Thoracic aorta (tissue), 2 donors: Measurements from ENCODE around the gene TENM3. TPM values are rescaled to one million over a fixed set of nuclear protein-coding genes. Genes with fewer than 3 reads are reported as not detected.

Experiments used
- ATAC-seq: fragments of 150-250 bp; one replicate; pipeline ENCODE4 v1.8.0; 2017; ENCODE audit warnings: low read depth; ENCODE audit not compliant: insufficient number of reproducible peaks, low FRiP score
- DNase-seq: peaks from one replicate; pipeline ENCODE4 v3.0.0-alpha.2; 2020; ENCODE audit warnings: low spot score
- H3K27ac ChIP-seq, 2 donors: fragments of 200-600 bp; sonication (generic); 1 replicate in 1 of 2; 2 replicates in 1 of 2; pipeline ENCODE4 v1.5.1; 2016; ENCODE audit warnings: mild to moderate bottlenecking in 2 of 2, moderate library complexity in 2 of 2
- H3K27me3 ChIP-seq: fragments of 200-600 bp; sonication (generic); replicated peaks from 2 replicates; pipeline ENCODE4 v1.6.0; 2016; ENCODE audit warnings: mild to moderate bottlenecking; ENCODE audit not compliant: insufficient read depth
- H3K36me3 ChIP-seq: fragments of 200-600 bp; sonication (generic); one replicate; pipeline ENCODE4 v1.5.1; 2016
- H3K4me1 ChIP-seq, 2 donors: fragments of 200-600 bp; sonication (generic); 1 replicate in 1 of 2; 2 replicates in 1 of 2; pipeline versions ENCODE4 v1.5.1 to v1.6.0; 2016; ENCODE audit warnings: low read depth in 2 of 2, mild to moderate bottlenecking in 1 of 2; ENCODE audit not compliant: control insufficient read depth in 1 of 2
- H3K4me3 ChIP-seq: fragments of 200-600 bp; sonication (generic); 2 replicates; pipeline ENCODE4 v1.5.1; 2016; ENCODE audit warnings: mild to moderate bottlenecking
- H3K9me3 ChIP-seq: fragments of 200-600 bp; sonication (generic); 2 replicates; pipeline ENCODE4 v1.5.1; 2016
- total RNA-seq, 2 donors: library from RNA; depleted of rRNA; stranded (reverse); fragments of >200 nt; gene quantifications; one replicate each; pipeline versions ENCODE4 v1.1.0 to v1.2.3, GENCODE V29; 2016
- TF ChIP-seq, protein P1 (sequence below): fragments of 200-600 bp; sonication (generic); IDR thresholded peaks from one replicate; pipeline ENCODE4 v1.5.1; 2019; ENCODE audit warnings: antibody characterized with exemption

Gene TENM3
- total RNA-seq, 2 donors from 2014 or later = 0.68 to 8.0 TPM

DNA sequence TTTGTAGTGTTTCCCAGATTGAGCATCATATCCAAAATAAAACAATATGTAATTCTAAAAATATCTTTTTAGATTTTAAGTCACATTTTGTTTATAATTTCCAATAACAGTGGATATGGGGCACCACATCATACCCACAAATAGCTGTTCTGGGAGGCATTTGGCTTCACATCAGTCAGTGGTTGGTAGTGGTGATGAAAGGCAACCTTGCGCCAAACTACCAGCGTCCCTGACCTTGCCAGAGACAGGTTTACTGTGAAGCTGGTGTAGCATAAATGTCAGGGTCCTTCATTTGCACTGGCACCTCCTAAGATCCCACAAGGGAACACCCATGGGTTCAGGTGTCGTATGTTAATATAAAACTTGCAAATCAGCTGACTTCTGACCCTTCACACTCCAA is 451.8 kb downstream of the TENM3 start:
- no peaks in the 10 kb centered on the region for H3K36me3 ChIP-seq
- TF ChIP-seq, protein P1, sequence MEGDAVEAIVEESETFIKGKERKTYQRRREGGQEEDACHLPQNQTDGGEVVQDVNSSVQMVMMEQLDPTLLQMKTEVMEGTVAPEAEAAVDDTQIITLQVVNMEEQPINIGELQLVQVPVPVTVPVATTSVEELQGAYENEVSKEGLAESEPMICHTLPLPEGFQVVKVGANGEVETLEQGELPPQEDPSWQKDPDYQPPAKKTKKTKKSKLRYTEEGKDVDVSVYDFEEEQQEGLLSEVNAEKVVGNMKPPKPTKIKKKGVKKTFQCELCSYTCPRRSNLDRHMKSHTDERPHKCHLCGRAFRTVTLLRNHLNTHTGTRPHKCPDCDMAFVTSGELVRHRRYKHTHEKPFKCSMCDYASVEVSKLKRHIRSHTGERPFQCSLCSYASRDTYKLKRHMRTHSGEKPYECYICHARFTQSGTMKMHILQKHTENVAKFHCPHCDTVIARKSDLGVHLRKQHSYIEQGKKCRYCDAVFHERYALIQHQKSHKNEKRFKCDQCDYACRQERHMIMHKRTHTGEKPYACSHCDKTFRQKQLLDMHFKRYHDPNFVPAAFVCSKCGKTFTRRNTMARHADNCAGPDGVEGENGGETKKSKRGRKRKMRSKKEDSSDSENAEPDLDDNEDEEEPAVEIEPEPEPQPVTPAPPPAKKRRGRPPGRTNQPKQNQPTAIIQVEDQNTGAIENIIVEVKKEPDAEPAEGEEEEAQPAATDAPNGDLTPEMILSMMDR = no peak
- ATAC-seq = no peak

DNA sequence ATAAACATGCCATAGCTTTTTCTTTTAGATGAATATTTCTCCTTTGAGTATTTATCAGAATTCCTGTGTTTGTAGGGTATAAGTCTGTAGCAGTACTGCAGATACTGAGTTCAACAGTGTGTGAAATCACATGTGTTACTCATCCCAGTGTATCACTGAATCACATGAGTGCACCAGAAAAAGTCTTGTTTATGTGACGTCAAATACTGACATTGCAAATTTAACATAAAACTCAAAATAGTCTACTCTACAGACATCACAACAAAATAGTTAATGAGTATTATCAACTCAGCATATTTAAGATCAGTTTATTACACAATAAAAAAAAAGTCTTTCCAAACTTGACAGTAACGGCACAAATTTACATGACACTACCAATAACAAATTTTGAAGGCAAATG is 452.6 kb downstream of the TENM3 start:
- Histone ChIP-seq H3K4me3 (no peak overlapping the region), H3K27me3 (no peaks in the 10 kb centered on the region), H3K9me3 (no peaks in the 10 kb centered on the region), H3K36me3 (no peaks in the 10 kb centered on the region), H3K4me1 (no peaks in the 10 kb centered on the region), H3K27ac (no peak overlapping the region)
- TF ChIP-seq, protein P1 = no peak
- ATAC-seq (no peak), DNase-seq (no peak)

More for the DNA sequence above, 451.8 kb downstream of the TENM3 start:
- H3K9me3 ChIP-seq = no peaks in the 10 kb centered on the region
- H3K4me1 ChIP-seq = no peaks in the 10 kb centered on the region
- H3K27me3 ChIP-seq = no peaks in the 10 kb centered on the region
- no peak for DNase-seq
- H3K27ac ChIP-seq = no peak overlapping the region
- H3K4me3 ChIP-seq = no peak overlapping the region

DNA sequence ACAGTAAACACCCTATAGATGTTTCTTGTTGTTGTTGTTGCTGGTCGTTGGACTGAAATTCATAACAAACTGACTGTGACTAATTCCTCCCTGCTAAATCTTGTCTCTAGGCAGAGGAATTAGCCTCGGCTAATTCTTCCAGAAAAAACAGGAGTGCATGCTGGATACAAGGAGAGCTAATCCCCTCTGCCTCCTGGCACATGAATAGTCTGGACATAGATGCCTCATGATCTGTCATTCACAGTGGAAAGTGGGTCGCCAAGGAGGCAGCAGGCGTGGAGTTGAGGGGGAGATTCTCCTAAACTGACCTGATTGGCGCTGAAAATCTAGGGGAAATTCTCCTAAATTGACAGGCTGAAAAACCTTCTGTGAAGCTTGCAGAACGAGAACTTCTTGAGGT is 453.9 kb downstream of the TENM3 start:
- ATAC-seq = no peak
- DNase-seq = no peak
- no peak overlapping the region for H3K4me3 ChIP-seq
- no peaks in the 10 kb centered on the region for H3K4me1 ChIP-seq
- no peaks in the 10 kb centered on the region for H3K36me3 ChIP-seq
- no peaks in the 10 kb centered on the region for H3K27me3 ChIP-seq
- H3K9me3 ChIP-seq = no peaks in the 10 kb centered on the region
- no peak overlapping the region for H3K27ac ChIP-seq
- TF ChIP-seq, protein P1 = no peak

- ATAC-seq (no peak), DNase-seq (no peak)
- Histone ChIP-seq H3K36me3 (no peaks in the 10 kb centered on the region), H3K4me1 (no peaks in the 10 kb centered on the region), H3K9me3 (no peaks in the 10 kb centered on the region), H3K4me3 (no peak overlapping the region), H3K27ac (no peak overlapping the region), H3K27me3 (no peaks in the 10 kb centered on the region)
- TF ChIP-seq, protein P1 = no peak
These were observed 455.0 kb downstream of the TENM3 start for GRCh38 chr4:182698212-182698611.

- TF ChIP-seq, protein P1 = no peak
- H3K27ac ChIP-seq = no peak overlapping the region
- no peaks in the 10 kb centered on the region for H3K9me3 ChIP-seq
- ATAC-seq = no peak
- H3K27me3 ChIP-seq = no peaks in the 10 kb centered on the region
- no peak for DNase-seq
- no peak overlapping the region for H3K4me3 ChIP-seq
- no peaks in the 10 kb centered on the region for H3K4me1 ChIP-seq
- H3K36me3 ChIP-seq = no peaks in the 10 kb centered on the region
These were observed 456.0 kb downstream of the TENM3 start for GRCh38 chr4:182699201-182699600.
